NCI-H1105 (cell line): Measurements from ENCODE around the gene LAX1.
"Not testable (repeated sequence)": the region's sequence is repeated elsewhere in the genome, so short reads cannot be mapped to it uniquely, and the experiment has no call there.

ENCODE experiments used
- DNase-seq: peaks from one replicate; lab custom pipeline; 2025; lab: John Stamatoyannopoulos, UW

LAX1 gene

GRCh38 chr1:203769505-203770343 is 4.7 kb downstream of the LAX1 start:
- peak; percentile 45 for DNase-seq

- no peak for DNase-seq
These were observed 6.9 kb downstream of the LAX1 start for GRCh38 chr1:203771901-203772301.

- no peak for DNase-seq
These were observed 7.9 kb downstream of the LAX1 start for GRCh38 chr1:203772836-203773235.

DNA sequence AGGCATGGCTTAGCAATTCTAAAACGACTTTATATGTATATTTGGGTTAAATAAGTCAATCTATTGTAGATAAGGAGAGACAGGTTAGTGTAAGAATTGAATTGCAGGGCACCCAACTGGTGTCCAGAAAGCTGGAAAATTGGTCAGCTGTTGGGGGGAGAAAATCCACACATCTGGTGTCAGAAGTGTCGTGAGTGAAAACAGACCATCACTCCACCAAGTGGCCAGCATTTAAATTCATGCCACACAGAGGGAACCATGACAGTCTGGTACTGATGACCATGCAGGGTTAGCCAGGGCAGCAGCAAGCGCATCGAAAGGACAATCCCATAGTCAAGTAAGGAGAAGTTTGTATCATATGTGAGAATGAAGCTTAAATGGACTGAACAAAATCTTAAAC is 11.7 kb downstream of the LAX1 start:
- no peak for DNase-seq

DNA sequence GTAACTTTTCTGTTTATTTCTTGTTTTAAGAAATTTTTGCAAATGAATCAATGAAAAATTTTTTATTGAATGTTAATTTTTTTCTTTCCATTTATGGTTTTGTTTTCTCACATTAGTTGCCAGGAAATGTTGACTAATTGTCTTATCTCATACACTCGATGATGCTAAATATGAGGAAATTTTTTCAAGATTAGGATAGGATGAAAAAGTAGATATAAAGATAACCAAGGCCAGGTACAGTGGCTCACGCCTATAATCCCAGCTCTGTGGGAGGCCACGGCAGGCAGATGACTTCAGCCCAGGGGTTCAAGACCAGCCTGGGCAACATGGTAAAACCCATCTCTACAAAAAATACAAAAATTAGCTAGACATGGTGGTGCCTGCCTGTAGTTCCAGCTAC is 12.6 kb downstream of the LAX1 start:
- DNase-seq: no peak

DNA sequence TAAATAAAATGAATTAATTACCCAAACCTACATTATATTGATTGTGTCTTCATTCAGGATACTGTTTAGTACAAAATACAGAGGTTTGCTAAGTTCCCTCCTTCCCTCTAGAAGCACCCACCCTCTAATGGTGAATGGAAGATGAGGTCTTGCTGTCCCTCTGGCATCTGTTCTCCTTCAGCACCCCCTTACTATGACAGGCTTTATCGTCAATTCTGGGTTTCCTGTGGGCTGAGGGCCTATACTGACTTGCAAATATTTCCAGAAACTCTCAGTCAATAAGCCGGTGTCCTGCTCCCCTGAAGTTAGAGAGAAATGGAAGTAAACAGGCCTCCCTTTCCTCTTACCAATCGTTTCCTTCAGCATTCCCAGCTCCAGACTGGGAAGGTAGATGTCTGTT is 13.2 kb downstream of the LAX1 start:
- DNase-seq: no peak

GRCh38 chr1:203778789-203779188 is 13.8 kb downstream of the LAX1 start:
- no peak for DNase-seq

- DNase-seq: no peak
These were observed 17.0 kb downstream of the LAX1 start for GRCh38 chr1:203781962-203782361.

- no peak for DNase-seq
These were observed 25.0 kb downstream of the LAX1 start for GRCh38 chr1:203789966-203790365.

- DNase-seq: no peak
These were observed 26.5 kb downstream of the LAX1 start for GRCh38 chr1:203791498-203791897.

GRCh38 chr1:203792486-203792885 is 27.5 kb downstream of the LAX1 start:
- no peak for DNase-seq

DNA sequence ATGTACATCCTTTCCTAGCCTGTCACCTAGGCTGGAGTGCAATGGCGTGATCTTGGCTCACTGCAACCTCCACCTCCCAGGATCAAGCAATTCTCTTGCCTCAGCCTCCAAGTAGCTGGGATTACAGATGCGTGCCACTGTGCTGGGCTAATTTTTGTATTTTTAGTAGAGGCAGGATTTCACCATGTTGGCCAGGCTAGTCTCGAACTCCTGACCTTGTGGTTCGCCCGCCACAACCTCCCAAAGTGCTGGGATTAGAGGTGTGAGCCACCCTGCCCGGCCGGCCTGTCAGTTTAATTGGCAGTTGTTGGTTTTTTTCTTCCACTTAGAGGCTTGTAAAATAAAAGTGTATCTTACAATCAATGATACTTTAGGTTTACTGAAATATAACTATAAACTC is 28.6 kb downstream of the LAX1 start:
- not testable (repeated sequence) for DNase-seq

GRCh38 chr1:203794764-203795440 is 29.9 kb downstream of the LAX1 start:
- DNase-seq: no peak

GRCh38 chr1:203795441-203796235 is 30.7 kb downstream of the LAX1 start, which contains the start of the genes ZBED6 and ZC3H11A:
Gene ZBED6 (plus strand): TSS chr1:203795623. CDS start chr1:203797523, 1,900 bp downstream.
Gene ZC3H11A (plus strand): TSS chr1:203795623. CDS start chr1:203817071, 21,448 bp downstream.
- DNase-seq: peak; percentile 98

- no peak for DNase-seq
These were observed 31.2 kb downstream of the LAX1 start for GRCh38 chr1:203796236-203796605.

DNA sequence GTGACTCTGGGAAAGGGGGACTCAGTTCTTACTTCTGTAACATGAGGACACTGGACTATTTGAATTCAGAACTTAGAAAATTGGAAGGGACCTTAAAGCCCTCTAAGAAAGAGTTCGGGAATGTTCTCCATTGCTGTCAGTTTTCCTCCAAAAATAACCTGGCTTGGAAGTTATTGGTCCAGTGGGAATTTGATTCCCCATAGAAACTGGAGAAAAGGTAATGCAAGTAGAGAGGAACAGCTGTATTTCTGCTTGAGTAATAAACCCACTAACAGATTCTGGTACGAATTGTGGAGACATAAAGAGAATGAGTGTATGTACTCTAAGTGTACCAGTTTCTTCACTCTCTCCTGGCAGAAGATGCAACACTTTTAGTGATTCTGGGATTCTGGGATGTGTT is 32.2 kb downstream of the LAX1 start:
- no peak for DNase-seq

GRCh38 chr1:203797948-203798655 is 33.1 kb downstream of the LAX1 start:
- DNase-seq: no peak

- DNase-seq: no peak
These were observed 34.2 kb downstream of the LAX1 start for GRCh38 chr1:203799157-203799556.

GRCh38 chr1:203799971-203800370 is 35.0 kb downstream of the LAX1 start:
- DNase-seq: no peak

DNA sequence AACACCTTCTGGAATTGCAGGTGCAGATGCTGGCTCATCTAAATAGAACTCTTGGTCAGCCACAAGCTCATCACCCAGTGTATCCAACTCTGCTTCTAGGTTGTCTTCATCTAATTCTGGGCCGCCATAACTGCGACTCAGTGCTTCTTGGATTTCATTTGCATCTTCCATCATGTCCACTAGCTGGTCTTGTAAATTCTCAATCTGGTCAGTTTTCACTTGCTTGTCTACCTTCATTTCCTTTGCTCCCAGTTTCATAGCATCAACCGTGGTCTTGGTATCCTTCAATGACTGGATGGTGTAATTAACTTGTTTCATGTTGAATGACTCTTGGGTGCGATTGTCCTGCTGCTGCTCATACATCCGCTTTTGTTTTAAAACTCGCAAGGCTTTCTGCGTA is 40.7 kb downstream of the LAX1 start:
- no peak for DNase-seq

DNA sequence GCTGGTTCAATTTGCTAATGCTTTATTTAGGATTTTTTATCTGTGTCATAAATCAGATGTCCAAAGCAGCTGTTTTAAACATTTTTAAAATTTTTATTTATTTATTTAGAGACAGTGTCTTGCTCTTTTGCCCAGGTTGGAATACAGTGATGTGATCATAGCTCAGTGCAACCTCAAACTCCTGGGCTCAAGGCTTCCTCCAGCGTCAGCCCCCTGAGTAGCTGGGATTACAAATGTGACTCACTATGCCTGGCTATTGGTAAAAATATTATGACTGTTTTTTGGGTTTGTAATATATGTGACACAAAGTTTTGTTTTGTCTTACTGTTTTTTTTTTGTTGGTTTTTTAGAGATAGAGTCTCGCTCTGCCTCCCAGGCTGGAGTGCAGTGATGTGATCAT is 42.2 kb downstream of the LAX1 start:
- no peak for DNase-seq
